Melanocyte of skin (primary cell): ENCODE measurements around the gene ISG20. TPM values are rescaled to one million over a fixed set of nuclear protein-coding genes. Genes with fewer than 3 reads are reported as not detected.

Experiments used
- small RNA-seq, 2 donors: library from RNA; depleted of rRNA; stranded (forward); fragments of <200 nt; gene quantifications; one replicate each; pipeline ENCODE3, GENCODE V24; 2012
- total RNA-seq, 2 donors: library from RNA; depleted of rRNA; stranded (reverse); fragments of >200 nt; gene quantifications; 2 replicates each; pipeline ENCODE4 v1.2.3, GENCODE V29; 2012

ISG20 gene
- 100 to 1,000 TPM; 120 to 178 TPM for total RNA-seq

GRCh38 chr15:88638626-88639372 is at the start of gene ISG20:
Gene ISG20, plus strand, starts transcription at chr15:88639016. Its CDS starts 351 bp downstream, at chr15:88639367.

DNA sequence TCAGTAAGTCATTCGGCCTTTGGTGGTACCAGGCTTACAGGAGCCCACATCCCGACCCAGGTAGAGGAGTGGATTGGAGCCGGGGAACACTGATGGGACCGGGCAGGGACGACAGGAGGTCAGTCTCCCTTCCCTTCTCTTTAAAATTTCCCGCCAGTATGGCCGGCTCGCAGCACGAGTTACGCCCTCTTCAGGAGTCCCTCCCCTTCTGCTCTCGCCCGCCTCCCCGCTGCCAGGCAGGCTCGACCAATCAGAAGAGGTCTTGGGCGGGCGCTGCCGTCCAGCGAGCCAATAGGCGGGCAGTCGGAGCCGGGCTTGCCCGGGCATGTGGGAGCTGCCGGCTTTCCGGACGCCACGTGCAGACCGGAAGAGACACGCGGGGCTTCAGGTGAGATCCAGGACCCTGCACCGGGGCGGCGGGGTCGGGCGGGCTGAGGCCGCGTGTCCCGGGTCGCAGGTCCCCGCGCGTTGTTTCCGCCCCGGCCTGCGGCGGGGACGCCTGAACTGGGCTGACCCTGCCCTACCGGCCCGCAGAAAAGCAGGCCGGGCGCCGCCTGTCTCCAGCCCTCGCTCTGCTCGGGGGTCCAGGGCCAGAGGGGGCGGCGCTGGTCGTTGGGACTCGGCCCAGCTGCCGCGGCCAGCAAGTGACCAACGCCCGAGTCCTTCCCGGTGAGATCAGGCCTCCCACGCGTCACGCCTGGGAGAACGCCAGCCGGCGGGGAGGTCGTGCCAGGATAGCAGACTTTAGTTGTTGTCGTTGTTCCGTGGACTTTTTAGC is 17.6 kb upstream of the ISG20 start, which contains the start of gene AEN:
AEN (plus strand) TSS at position 346 of the 778 bp plus-strand sequence. CDS start 4,870 bp downstream, outside the sequence.

Small RNAs within 50 kb of the gene (small RNA-seq; reads per million reads assigned to genes)
- gene MIR1179: 1.1 to 1.2 reads per million in 2 donors
- gene MIR7-2: 1.1 to 2.5 reads per million in 2 donors

Other genes with a start within 250 kb of the ISG20 start
- gene MRPL46, start 171.6 kb upstream of the ISG20 start, total RNA-seq: 10 to 100 TPM; 13.8 to 24.6 TPM
- 10 to 100 TPM; 24.4 to 68.9 TPM for gene MRPS11, start 171.3 kb upstream of the ISG20 start, total RNA-seq
- gene DET1, start 92.3 kb upstream of the ISG20 start, total RNA-seq: 1 to 10 TPM; 5.0 to 8.3 TPM
- gene AEN, start 17.7 kb upstream of the ISG20 start, total RNA-seq: 100 to 1,000 TPM in 1 of 2 donors, 10 to 100 TPM in 1; 59.2 to 143 TPM
- under 1 TPM; under 0.01 TPM for gene ACAN, start 164.4 kb downstream of the ISG20 start, total RNA-seq